ENCODE results near the gene KRT34. TPM values are rescaled to one million over a fixed set of nuclear protein-coding genes. Genes with fewer than 3 reads are reported as not detected.

The KRT34 gene
- total RNA-seq, 1 experiment from 2014 or later, result not detected

GRCh38 chr17:41391535-41391934 is 9.4 kb upstream of the KRT34 start:
- Histone ChIP-seq H2AFZ (ENCODE audit: low read depth, low read length, poor library complexity, severe bottlenecking) (no peak overlapping the region), H3K79me2 (ENCODE audit: insufficient read depth, low read length) (no peaks in the 10 kb centered on the region), H3K9me2 (ENCODE audit: insufficient read depth) (no peaks in the 10 kb centered on the region), H3K36me3 (ENCODE audit: control insufficient read depth in 1 of 2, insufficient read depth in 2 of 2, low read length in 2 of 2) (no peaks in the 10 kb centered on the region), H3K4me1 (ENCODE audit: control insufficient read depth in 1 of 2, insufficient read depth in 2 of 2, low read length in 2 of 2) (peaks cover 2 to 17% of the 10 kb centered on the region in 2 experiments; a peak in 2 of 4 replicates), H3K27me3 (ENCODE audit: insufficient read depth, low read length) (no peaks in the 10 kb centered on the region), H3K27ac (ENCODE audit: low read depth, low read length) (no peak overlapping the region), H3K9me3 (ENCODE audit: control insufficient read depth in 1 of 2, insufficient read depth in 1 of 2, low read depth in 1 of 2, low read length in 2 of 2) (peaks cover 2 to 10% of the 10 kb centered on the region in 2 experiments; a peak in 1 of 4 replicates), H3K9ac (ENCODE audit: low read length) (no peak overlapping the region), H4K20me1 (ENCODE audit: insufficient read depth) (no peaks in the 10 kb centered on the region), H3K4me2 (ENCODE audit: low read length) (no peak overlapping the region), H3K4me3 (replicated peaks in 1 of 2; ENCODE audit: low read depth in 1 of 2, low read length in 2 of 2) (no peak overlapping the region)
- ChIA-PET RAD21 (ENCODE audit: low non-redundant PET in 1 of 2, low total read pairs in 2 of 2, uncharacterized antibody in 2 of 2, unreplicated experiment in 2 of 2) (no interaction called here), CTCF (no interaction called here), POLR2A (no interaction called here)
- intact Hi-C loops (cut with micrococcal nuclease), result no loop called here
- ATAC-seq, result no peak
- BruUV-seq (replicated peaks), result no TSS peak
- TF ChIP-seq SIN3A (IDR thresholded peaks at IDR 0.05; ENCODE audit: low read depth), result no peak
- TF ChIP-seq EGR1 (IDR thresholded peaks at IDR 0.05; ENCODE audit: low read depth), result no peak
- TF ChIP-seq POLR2A (IDR thresholded peaks at IDR 0.05; ENCODE audit: borderline replicate concordance, extremely low read depth, insufficient read depth, insufficient read length), result no peak
- TF ChIP-seq CEBPB (IDR thresholded peaks at IDR 0.05; ENCODE audit: low read depth), result no peak
- TF ChIP-seq ELF1 (IDR thresholded peaks at IDR 0.05; ENCODE audit: borderline replicate concordance, low read depth), result no peak
- TF ChIP-seq EZH2phosphoT487 (IDR thresholded peaks at IDR 0.05; ENCODE audit: borderline replicate concordance), result no peak
- TF ChIP-seq ZNF274 (IDR thresholded peaks at IDR 0.05; ENCODE audit: low read depth, low read length), result no peak
- TF ChIP-seq ATF3 (IDR thresholded peaks at IDR 0.05), result no peak
- TF ChIP-seq YY1 (IDR thresholded peaks at IDR 0.05; ENCODE audit: extremely low read depth, insufficient replicate concordance, low read depth, low read length), result no peak
- no peak for TF ChIP-seq CTCF (IDR thresholded peaks at IDR 0.05 in 2 of 3, conservative IDR thresholded peaks at IDR 0.05 in 1 of 3; ENCODE audit: borderline replicate concordance in 1 of 3, insufficient read depth in 1 of 3, low read depth in 2 of 3, low read length in 2 of 3)
- TF ChIP-seq ZFX (IDR thresholded peaks at IDR 0.05), result no peak
- DNase-seq (ENCODE audit: low read depth, low spot score), result no peak

Data from HCT116 (cell line).